GM12891 (cell line): ENCODE results near the gene ENTHD1.

ENCODE experiments used
- POLR2A ChIP-seq: IDR thresholded peaks from 2 replicates; pipeline ENCODE4 v1.6.1; 2011; ENCODE audit warnings: low read depth, low read length, control low read depth
- POLR2AphosphoS5 ChIP-seq: IDR thresholded peaks from 2 replicates; pipeline ENCODE4 v1.6.1; 2011; ENCODE audit warnings: low read depth, low read length, control low read depth
- POU2F2 ChIP-seq: IDR thresholded peaks from 2 replicates; pipeline ENCODE4 v1.6.1; 2011; ENCODE audit warnings: low read depth, mild to moderate bottlenecking, control low read depth, low read length, moderate library complexity
- TAF1 ChIP-seq: IDR thresholded peaks from 2 replicates; pipeline ENCODE4 v1.6.1; 2011; ENCODE audit warnings: low read depth, low read length, control low read depth

DNA sequence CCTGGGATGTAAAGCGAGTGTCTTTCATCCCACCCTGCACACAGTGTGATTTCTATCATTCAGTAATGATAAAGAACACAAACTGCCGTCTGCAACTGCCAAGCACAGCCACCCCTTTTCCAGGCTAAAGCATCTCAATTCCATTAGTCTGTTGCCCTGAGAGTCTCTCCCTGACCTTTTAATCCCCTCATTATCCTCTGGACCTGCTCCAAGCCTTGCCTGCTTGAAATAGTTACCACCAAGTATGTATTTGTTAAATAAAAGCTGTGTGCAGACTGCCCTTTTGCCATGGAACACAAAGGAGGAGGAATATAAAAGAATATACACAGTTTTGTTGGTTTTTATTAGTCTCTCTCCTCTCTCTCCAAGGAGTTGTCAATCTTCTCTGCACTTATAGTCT is 20.3 kb upstream of the ENTHD1 start:
- TF ChIP-seq POLR2A: no peak
- TF ChIP-seq POLR2AphosphoS5: no peak
- no peak for TF ChIP-seq POU2F2
- no peak for TF ChIP-seq TAF1
